GM12878 (cell line): Measurements from ENCODE around the gene ERMARD. TPM values are rescaled to one million over a fixed set of nuclear protein-coding genes. Genes with fewer than 3 reads are reported as not detected.

Experiments used
- BMI1 ChIP-seq: fragments of 450-650 bp; IDR thresholded peaks from 2 replicates; pipeline ENCODE4 v1.6.1; 2016; ENCODE audit warnings: mild to moderate bottlenecking, moderate library complexity, borderline replicate concordance
- CHD2 ChIP-seq: IDR thresholded peaks from 2 replicates; pipeline ENCODE4 v1.6.1; 2011; ENCODE audit warnings: low read depth, low read length, improper control_type of control experiment, borderline replicate concordance
- CUX1 ChIP-seq: IDR thresholded peaks from 2 replicates; pipeline ENCODE4 v1.6.1; 2012; ENCODE audit warnings: improper control_type of control experiment, low read depth, low read length; ENCODE audit not compliant: insufficient replicate concordance
- EP300 ChIP-seq, 2 experiments: fragments of 150-350 bp in 1 of 2; IDR thresholded peaks; 2 replicates each; pipeline ENCODE4 v1.6.1; 2011 to 2012; ENCODE audit warnings: low read depth in 2 of 2, low read length in 2 of 2, borderline replicate concordance in 1 of 2, improper control_type of control experiment in 1 of 2, inconsistent platforms in 1 of 2; ENCODE audit not compliant: control insufficient read depth in 1 of 2
- ETV6 ChIP-seq, 2 experiments: fragments of 450-650 bp in 1 of 2; IDR thresholded peaks in 1 of 2; conservative IDR thresholded peaks in 1 of 2; 2 replicates each; pipeline ENCODE4 v1.6.1; 2014; ENCODE audit warnings: antibody characterized with exemption in 1 of 2, borderline replicate concordance in 1 of 2, low read depth in 1 of 2, mild to moderate bottlenecking in 1 of 2, moderate library complexity in 1 of 2
- FOXK2 ChIP-seq: fragments of 450-650 bp; IDR thresholded peaks from 2 replicates; pipeline ENCODE4 v1.6.1; 2017; ENCODE audit warnings: mild to moderate bottlenecking, moderate library complexity
- HDAC2 ChIP-seq: fragments of 200-600 bp; sonication (generic); IDR thresholded peaks from 2 replicates; pipeline ENCODE4 v1.6.1; 2017
- IRF4 ChIP-seq: IDR thresholded peaks from 2 replicates; pipeline ENCODE4 v1.6.1; 2011; ENCODE audit warnings: low read depth, low read length
- KDM1A ChIP-seq: fragments of 200-600 bp; sonication (generic); IDR thresholded peaks from 2 replicates; pipeline ENCODE4 v1.6.1; 2016; ENCODE audit warnings: borderline replicate concordance
- MEF2A ChIP-seq: IDR thresholded peaks from 2 replicates; pipeline ENCODE4 v1.6.1; 2011; ENCODE audit warnings: low read depth, mild to moderate bottlenecking, low read length, moderate library complexity; ENCODE audit not compliant: insufficient read depth
- MTA2 ChIP-seq: fragments of 450-650 bp; IDR thresholded peaks from 2 replicates; pipeline ENCODE4 v1.6.1; 2016; ENCODE audit warnings: low read depth, mild to moderate bottlenecking, moderate library complexity
- NBN ChIP-seq: fragments of 450-650 bp; IDR thresholded peaks from 2 replicates; pipeline ENCODE4 v1.6.1; 2016
- NFYB ChIP-seq: IDR thresholded peaks from 2 replicates; pipeline ENCODE4 v1.6.1; 2011; ENCODE audit warnings: low read depth, mild to moderate bottlenecking, low read length, improper control_type of control experiment, moderate library complexity; ENCODE audit not compliant: insufficient read depth
- NR2C1 ChIP-seq: fragments of 450-650 bp; IDR thresholded peaks from 2 replicates; pipeline ENCODE4 v1.6.1; 2017; ENCODE audit warnings: antibody characterized with exemption, mild to moderate bottlenecking, moderate library complexity
- POLR2AphosphoS2 ChIP-seq: IDR thresholded peaks from 2 replicates; pipeline ENCODE4 v1.6.1; 2011; ENCODE audit warnings: low read depth, mild to moderate bottlenecking, low read length, improper control_type of control experiment, moderate library complexity
- SP1 ChIP-seq: IDR thresholded peaks from one replicate; pipeline ENCODE4 v1.6.1; 2011; ENCODE audit warnings: low read depth, low read length
- TCF12 ChIP-seq: IDR thresholded peaks from 2 replicates; pipeline ENCODE4 v1.6.1; 2011; ENCODE audit warnings: low read depth, mild to moderate bottlenecking, low read length
- TCF3 ChIP-seq: IDR thresholded peaks from 2 replicates; pipeline ENCODE4 v1.6.1; 2012; ENCODE audit warnings: low read depth, mild to moderate bottlenecking, low read length, borderline replicate concordance; ENCODE audit not compliant: insufficient read depth
- polyA plus RNA-seq, 11 experiments: library from polyadenylated mRNA; depleted of rRNA in 4 of 11; unstranded in 6 of 11; stranded (reverse) in 5 of 11; fragments of >200 nt; fragmentation: Nextera tagmentation in 4 of 11; fragmentation: Illumina TruSeq in 1 of 11; extraction: Ambion mirVana in 4 of 11; extraction: Trizol in 1 of 11; gene quantifications; 1 replicate in 1 of 11; 2 replicates in 10 of 11; pipeline versions ENCODE4 v1.2.1 to v1.2.3, GENCODE V29; 2011 to 2016; ENCODE audit warnings: inconsistent platforms in 2 of 11, missing spikeins in 2 of 11, low read depth in 1 of 11
- total RNA-seq, 4 experiments: library from RNA; depleted of rRNA in 3 of 4; stranded (reverse); fragments of >200 nt in 3 of 4; fragmentation: Illumina TruSeq in 1 of 4; extraction: Trizol in 1 of 4; gene quantifications; 2 replicates each; pipeline versions ENCODE4 v1.2.1 to v1.2.3, GENCODE V29; 2013 to 2021
- TF ChIP-seq, protein P1 (sequence below): IDR thresholded peaks from 2 replicates; pipeline ENCODE4 v1.6.1; 2012; ENCODE audit warnings: low read length, inconsistent platforms
- TF ChIP-seq, protein P2 (sequence below): fragments of 450-650 bp; IDR thresholded peaks from 2 replicates; pipeline ENCODE4 v1.6.1; 2017; ENCODE audit warnings: mild to moderate bottlenecking

Gene ERMARD
- total and polyA plus RNA-seq, 10 of the 15 experiments (the other 5 are each of a cell fraction or from before 2014, with no cell fraction given), result 24.4 to 63.3 (median 34.1) TPM

- TF ChIP-seq, protein P1, sequence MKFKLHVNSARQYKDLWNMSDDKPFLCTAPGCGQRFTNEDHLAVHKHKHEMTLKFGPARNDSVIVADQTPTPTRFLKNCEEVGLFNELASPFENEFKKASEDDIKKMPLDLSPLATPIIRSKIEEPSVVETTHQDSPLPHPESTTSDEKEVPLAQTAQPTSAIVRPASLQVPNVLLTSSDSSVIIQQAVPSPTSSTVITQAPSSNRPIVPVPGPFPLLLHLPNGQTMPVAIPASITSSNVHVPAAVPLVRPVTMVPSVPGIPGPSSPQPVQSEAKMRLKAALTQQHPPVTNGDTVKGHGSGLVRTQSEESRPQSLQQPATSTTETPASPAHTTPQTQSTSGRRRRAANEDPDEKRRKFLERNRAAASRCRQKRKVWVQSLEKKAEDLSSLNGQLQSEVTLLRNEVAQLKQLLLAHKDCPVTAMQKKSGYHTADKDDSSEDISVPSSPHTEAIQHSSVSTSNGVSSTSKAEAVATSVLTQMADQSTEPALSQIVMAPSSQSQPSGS, result no peak
- TF ChIP-seq, protein P2, sequence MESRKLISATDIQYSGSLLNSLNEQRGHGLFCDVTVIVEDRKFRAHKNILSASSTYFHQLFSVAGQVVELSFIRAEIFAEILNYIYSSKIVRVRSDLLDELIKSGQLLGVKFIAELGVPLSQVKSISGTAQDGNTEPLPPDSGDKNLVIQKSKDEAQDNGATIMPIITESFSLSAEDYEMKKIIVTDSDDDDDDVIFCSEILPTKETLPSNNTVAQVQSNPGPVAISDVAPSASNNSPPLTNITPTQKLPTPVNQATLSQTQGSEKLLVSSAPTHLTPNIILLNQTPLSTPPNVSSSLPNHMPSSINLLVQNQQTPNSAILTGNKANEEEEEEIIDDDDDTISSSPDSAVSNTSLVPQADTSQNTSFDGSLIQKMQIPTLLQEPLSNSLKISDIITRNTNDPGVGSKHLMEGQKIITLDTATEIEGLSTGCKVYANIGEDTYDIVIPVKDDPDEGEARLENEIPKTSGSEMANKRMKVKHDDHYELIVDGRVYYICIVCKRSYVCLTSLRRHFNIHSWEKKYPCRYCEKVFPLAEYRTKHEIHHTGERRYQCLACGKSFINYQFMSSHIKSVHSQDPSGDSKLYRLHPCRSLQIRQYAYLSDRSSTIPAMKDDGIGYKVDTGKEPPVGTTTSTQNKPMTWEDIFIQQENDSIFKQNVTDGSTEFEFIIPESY, result no peak
- TF ChIP-seq KDM1A (no peak), TCF12 (no peak), TCF3 (peak; percentile 66; the same call in 1 of the 2 replicates), IRF4 (no peak), CHD2 (peak; percentile 100), POLR2AphosphoS2 (peak; percentile 55; the same call in 1 of the 2 replicates), FOXK2 (no peak; the same call in 1 of the 2 replicates), NBN (peak; percentile 54; the same call in 1 of the 2 replicates), HDAC2 (no peak), SP1 (peak; percentile 32), NFYB (no peak), CUX1 (no peak), BMI1 (peak; percentile 91), NR2C1 (no peak), EP300 (IDR thresholded peaks at IDR 0.05; ENCODE audit: borderline replicate concordance in 1 of 2, control insufficient read depth in 1 of 2, low read depth in 2 of 2, low read length in 2 of 2) (no peak), ETV6 (conservative IDR thresholded peaks at IDR 0.05 in 1 of 2, IDR thresholded peaks at IDR 0.05 in 1 of 2; ENCODE audit: borderline replicate concordance in 1 of 2, low read depth in 1 of 2) (no peak), MEF2A (no peak), MTA2 (no peak)
These were observed 49.2 kb upstream of the ERMARD start, which contains the start of the genes C6orf120 and WDR27 (continued) for GRCh38 chr6:169701954-169702839.
